Stimulated activated CD8-positive, alpha-beta memory T cell treated with anti-CD3 and anti-CD28 coated beads, Interleukin-7, amount 100 ng/mL, for 48 hours (primary cell): Measurements from ENCODE around the gene GHDC.
"Not testable (repeated sequence)": the region's sequence is repeated elsewhere in the genome, so short reads cannot be mapped to it uniquely, and the experiment has no call there.

Experiments used
- DNase-seq, 2 donors: peaks; one replicate each; pipeline ENCODE4 v3.0.0-alpha.2; 2020; ENCODE audit warnings: low read depth in 1 of 2; ENCODE audit errors: extremely low read depth in 1 of 2

The GHDC gene

GRCh38 chr17:42202696-42203095, 8.4 kb upstream of the GHDC start:
- DNase-seq = no peak

GRCh38 chr17:42202159-42202558, 7.9 kb upstream of the GHDC start:
- no peak for DNase-seq

GRCh38 chr17:42201458-42201772, 7.1 kb upstream of the GHDC start:
- no peak for DNase-seq

GRCh38 chr17:42200706-42201457, 6.6 kb upstream of the GHDC start:
- DNase-seq = no peak

GRCh38 chr17:42199416-42200011, 5.2 kb upstream of the GHDC start:
- no peak for DNase-seq

GRCh38 chr17:42198897-42199296, 4.6 kb upstream of the GHDC start:
- no peak for DNase-seq

GRCh38 chr17:42197564-42198156, 3.4 kb upstream of the GHDC start:
- DNase-seq = no peak

- no peak for DNase-seq
Observed at GRCh38 chr17:42193216-42193968, 902 bp downstream of the GHDC start.

- no peak for DNase-seq
Observed at GRCh38 chr17:42192189-42193126, 1.8 kb downstream of the GHDC start.

- DNase-seq = no peak
Observed at GRCh38 chr17:42191275-42191608, 3.1 kb downstream of the GHDC start.

GRCh38 chr17:42190491-42191274, 3.6 kb downstream of the GHDC start:
- DNase-seq = no peak

GRCh38 chr17:42189651-42189965, 4.7 kb downstream of the GHDC start:
- DNase-seq = no peak

- no peak for DNase-seq
Observed at GRCh38 chr17:42188749-42189650, 5.3 kb downstream of the GHDC start.

- no peak for DNase-seq
Observed at GRCh38 chr17:42187833-42188232, 6.5 kb downstream of the GHDC start.

GRCh38 chr17:42186191-42186590, 8.1 kb downstream of the GHDC start:
- DNase-seq = not testable (repeated sequence)

GRCh38 chr17:42185621-42185930, 8.7 kb downstream of the GHDC start:
- no peak for DNase-seq

GRCh38 chr17:42184713-42185620, 9.3 kb downstream of the GHDC start, which contains the start of gene HCRT:
HCRT (minus strand) TSS chr17:42185452; CDS start chr17:42185365, 87 bp downstream.
- no peak for DNase-seq
